ELF-1 (cell line): ENCODE data around the gene TELO2.
"Not testable (repeated sequence)": the region's sequence is repeated elsewhere in the genome, so short reads cannot be mapped to it uniquely, and the experiment has no call there.

ENCODE experiments used
- DNase-seq: peaks from one replicate; pipeline ENCODE4 v3.0.0-alpha.2; 2016; ENCODE audit warnings: low read depth, low spot score

Gene TELO2

DNA sequence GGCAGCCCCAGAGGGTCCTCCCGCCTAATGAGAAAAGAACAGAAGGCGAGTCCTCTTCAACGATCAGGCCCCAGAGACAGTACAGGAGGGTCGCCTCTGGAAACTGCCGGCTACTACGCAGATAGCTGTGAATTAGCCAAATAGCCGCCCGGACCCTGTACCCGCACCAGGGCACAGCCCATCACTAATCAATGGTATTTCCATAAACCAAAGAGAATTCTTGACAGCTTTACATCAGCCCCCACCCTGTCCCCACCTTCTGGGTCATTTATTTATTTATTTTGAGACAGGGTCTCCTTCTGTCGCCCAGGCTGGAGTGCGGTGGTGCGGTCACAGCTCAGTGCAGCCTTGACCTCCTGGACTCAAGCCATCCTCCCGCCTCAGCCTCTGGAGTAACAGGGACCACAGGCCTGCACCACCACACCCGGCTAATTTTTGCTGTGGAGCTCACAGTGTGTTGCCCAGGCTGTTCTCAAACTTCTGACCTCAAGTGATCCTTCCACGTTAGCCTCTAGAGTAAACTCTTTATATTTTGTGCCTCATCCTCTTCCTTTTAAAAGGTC, 17.5 kb upstream of the TELO2 start:
- DNase-seq = no peak

GRCh38 chr16:1477033-1477432, 16.1 kb upstream of the TELO2 start:
- no peak for DNase-seq

GRCh38 chr16:1478937-1479336, 14.2 kb upstream of the TELO2 start:
- not testable (repeated sequence) for DNase-seq

DNA sequence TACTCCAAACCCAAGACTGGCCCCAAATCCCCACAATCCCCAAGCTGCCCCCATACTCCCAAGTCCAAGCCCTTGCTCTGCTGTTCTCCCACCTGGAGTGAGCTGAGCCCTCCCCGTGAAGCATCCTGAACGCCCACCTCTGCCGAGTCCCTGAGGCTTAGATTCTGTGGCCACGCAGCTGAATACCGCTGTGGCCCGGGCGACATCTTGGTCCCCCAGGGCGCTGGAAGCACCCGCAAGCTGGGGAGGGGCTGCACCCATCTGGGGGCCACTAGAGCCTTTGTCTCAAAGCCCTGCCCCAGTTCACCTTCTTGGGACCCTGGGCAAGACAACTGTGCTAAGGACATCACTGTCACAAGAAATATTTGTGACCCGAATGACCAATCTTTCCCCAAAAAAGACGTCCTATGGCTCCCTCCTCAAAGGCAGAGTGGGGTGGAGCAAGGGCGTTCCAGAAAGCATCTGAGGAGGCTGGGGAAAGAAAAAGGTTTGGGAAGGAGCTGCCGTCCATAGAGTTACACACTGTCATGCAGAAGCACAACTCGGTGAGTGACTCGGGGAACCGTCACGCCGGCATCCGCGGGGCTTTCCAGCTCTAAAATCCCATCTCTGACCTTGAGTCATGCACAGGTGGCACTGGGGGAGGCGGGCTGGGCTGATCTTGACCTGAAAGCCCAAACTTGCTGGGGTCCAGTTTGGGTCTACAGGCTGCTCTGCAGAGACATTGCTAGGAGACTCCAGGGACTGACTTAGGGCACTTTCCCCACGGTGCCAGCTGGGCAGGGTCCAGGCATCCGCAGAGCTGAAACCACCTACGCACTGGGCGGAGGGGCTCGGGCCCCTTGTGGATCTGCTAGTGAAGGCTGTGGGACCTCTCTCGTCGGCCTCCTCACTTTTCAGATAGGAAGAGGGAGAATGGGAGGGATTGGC, 11.0 kb upstream of the TELO2 start:
- DNase-seq = no peak

- no peak for DNase-seq
Observed at GRCh38 chr16:1485847-1486496, 7.2 kb upstream of the TELO2 start.

GRCh38 chr16:1486551-1487390, 6.4 kb upstream of the TELO2 start:
- no peak for DNase-seq

- DNase-seq = no peak
Observed at GRCh38 chr16:1487395-1488053, 5.6 kb upstream of the TELO2 start.

- no peak for DNase-seq
Observed at GRCh38 chr16:1488054-1488601, 5.0 kb upstream of the TELO2 start.

DNA sequence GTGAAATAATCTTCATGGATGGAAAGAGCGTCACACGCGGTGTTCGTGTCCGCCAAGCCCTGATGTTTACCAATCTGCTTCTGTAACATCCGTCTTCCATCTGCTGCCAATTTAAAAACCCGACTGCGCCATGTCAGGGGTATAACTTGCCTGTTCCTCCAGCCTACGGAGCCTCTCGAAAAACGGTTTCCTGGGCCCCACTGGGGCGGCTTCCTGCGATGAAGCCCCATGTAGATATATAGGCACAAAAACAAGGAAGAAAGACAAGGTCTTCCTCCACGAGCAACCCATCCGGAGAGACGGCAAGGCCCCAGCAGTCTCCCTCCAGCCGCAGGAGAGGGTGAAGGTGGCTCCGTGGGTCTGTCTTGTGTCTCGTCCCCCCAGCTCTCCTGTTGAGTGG, 4.5 kb upstream of the TELO2 start, which contains the start of gene PTX4:
PTX4 (minus strand) TSS at position 326 of the 400 bp plus-strand sequence; CDS start at position 291, 35 bp downstream.
- no peak for DNase-seq

DNA sequence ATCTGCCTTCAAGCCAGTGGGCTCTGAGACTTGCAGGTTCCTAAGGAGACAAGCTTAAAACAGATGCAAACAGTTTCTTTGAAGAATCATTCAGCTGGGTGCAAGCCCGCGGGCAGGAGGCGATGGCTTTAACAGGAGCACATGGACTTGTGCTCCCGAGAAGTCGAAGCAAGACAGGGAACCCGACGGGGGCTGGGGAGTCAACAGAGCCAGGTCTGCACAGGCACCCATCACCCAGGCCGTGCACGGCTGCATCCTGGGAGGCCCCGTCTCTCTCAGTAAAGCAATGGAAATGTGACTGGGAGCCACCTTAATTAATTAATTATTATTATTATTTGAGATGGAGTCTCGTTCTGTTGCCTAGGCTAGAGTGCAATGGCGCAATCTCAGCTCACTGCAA, 4.1 kb upstream of the TELO2 start:
- DNase-seq = no peak

DNA sequence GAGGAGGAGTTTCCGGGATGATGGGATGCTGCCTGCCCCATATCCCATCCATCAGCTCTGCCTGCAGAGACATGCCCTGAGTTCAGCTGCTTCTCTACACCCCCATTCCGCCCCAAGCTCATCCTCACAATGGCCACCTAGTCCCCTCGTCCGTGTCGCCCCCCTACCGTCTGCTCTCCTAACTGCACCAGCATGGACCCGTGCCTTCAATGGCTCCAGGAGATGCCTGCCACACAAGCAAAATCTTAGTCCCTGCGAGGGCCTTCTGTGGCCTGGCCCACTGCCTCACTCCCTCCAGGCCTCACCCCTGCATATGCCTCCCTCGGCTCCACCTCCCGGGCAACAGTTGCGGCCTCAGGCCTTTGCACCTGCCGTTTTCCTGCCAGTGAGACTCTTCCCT, 1.8 kb upstream of the TELO2 start:
- DNase-seq = peak; percentile 23

DNA sequence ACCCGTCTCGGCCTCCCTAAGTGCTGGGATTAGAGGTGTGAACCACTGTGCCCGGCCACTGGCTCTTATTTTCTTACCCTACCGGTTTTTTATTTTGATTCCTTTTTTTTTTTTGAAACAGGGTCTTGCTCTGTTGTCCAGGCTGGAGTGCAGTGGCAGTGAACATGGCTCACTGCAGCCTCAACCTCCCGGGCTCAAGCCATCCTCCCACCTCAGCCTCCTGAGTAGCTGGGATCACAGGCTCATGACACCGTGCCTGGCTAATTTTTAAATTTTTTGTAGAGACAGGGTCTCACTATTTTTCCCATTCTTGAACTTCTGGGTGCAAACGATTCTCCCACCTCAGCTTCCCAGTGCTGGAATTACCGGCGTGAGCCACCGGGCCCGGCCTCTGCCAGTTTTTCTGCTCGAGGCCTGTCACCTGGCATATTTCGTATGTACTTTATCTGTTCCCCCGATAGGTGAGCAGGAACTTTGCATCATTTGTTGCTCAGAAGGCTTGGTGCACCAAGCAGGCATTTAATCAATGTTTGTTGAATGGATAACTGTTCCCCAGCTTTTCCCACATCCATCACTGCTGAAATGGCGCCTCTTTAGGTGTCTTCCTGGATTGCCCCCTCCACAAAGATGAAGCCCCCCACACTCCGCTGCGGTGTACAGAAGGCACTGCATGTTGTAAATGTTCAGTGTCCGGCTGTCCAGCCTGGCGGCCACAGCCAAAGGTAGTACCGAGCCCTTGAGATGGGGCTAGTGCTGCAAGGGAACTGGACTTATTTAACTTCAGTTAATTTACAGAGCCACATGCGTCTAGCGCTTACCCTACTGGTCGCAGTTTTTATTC, 858 bp upstream of the TELO2 start:
- DNase-seq = no peak

DNA sequence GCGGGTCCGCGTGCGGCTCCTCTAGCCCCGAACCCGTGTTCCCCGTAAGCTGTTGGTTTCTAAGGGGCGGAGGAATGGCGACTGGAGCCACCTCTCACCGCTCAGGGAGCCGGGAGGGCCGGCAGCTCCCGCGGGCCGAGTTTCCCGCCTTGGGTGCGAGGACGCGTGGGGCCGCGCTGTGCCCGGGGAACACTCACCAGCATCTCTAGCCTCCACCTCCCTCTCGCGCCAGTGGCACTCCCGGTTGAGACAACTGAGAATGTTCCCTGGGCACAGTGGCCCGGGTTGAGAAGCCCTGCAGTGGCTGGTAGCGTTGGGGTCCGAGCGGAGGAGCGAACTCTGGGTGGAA, 560 bp downstream of the TELO2 start:
- DNase-seq = peak; percentile 24

- DNase-seq = peak; percentile 70
Observed at GRCh38 chr16:1494129-1494640, 1.0 kb downstream of the TELO2 start.

DNA sequence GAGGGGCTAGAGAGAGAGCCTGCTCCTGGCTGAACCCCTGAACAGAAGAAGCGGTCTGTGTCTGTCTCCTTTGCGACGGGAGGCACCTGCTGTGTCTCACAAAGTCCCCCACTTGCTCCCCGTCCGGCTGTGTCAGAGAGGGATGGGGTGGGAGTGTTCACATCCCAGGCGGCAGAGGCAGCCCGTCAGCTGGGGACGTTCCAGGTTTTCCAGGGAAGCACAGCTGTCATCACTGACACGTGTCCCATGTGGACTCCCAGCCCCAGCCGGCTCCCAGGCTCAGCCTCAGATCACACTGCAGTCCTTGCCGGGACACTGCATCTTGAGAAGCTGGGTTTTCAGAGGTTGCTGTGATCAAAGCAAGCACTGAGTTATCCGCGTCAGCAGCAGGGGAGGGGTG, 1.6 kb downstream of the TELO2 start:
- DNase-seq = no peak

DNA sequence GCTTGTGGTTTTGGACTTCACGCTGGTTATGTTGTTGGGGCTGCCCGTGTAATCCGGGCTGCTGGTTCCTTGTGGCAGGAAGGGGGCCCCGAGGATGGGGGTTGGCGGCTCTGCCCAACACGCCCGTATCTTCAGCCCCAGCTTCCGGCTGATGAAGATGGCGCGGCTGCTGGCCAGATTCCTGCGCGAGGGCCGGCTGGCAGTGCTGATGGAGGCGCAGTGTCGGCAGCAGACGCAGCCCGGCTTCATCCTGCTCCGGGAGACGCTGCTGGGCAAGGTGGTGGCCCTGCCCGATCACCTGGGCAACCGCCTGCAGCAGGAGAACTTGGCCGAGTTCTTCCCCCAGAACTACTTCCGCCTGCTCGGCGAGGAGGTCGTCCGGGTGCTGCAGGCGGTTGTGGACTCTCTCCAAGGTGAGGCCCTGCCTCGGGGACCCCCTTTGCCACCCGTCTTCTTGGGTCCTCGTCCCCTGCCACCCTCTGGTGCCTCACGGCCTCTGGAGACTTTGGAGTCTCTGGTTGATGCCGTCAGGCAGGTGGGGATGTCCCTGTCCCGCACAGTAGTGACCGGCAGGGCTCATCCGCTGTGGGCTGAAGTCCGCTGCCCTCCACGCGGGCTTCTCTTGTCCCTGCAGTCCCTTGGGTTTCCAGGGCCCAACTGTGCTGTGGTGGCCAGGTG, 2.2 kb downstream of the TELO2 start:
- no peak for DNase-seq

DNA sequence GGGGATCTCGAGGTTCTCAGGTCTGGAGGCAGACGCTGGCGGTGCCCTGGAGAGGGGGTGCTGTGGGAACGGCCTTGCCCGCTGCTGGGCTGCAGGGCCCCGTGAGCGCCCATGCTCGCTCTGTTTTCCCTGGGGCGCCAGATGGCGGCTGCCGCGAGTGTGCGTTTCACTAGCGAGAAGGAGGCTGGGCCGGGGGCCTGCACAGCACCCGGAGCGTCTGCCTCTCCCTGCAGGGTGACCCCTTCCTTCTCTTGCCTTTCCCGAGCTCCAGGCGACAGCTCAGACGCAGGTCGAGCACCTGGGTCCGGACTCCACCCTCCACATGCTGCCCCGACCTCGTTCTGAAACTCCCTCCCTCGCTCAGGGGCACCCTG, 2.7 kb downstream of the TELO2 start:
- no peak for DNase-seq

DNA sequence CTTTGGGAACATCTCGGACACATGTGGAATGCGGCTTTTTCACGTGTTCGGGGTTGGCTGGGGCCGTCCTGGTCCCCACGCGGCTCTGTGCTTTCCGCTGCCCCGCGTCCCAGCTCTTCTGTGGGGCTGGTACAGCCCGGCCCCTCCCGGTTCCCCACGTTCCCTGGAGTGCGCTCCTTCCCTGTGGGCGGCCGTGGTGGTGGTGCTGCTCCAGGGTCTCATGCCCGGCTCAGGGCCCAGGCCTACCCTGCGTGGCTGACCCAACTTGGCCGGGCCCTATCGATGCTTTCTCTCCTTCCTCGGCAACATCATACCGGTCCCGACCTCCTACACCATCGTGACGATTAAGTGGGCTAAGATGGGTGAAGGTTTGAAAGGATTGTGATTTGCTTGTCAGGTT, 3.3 kb downstream of the TELO2 start:
- no peak for DNase-seq

DNA sequence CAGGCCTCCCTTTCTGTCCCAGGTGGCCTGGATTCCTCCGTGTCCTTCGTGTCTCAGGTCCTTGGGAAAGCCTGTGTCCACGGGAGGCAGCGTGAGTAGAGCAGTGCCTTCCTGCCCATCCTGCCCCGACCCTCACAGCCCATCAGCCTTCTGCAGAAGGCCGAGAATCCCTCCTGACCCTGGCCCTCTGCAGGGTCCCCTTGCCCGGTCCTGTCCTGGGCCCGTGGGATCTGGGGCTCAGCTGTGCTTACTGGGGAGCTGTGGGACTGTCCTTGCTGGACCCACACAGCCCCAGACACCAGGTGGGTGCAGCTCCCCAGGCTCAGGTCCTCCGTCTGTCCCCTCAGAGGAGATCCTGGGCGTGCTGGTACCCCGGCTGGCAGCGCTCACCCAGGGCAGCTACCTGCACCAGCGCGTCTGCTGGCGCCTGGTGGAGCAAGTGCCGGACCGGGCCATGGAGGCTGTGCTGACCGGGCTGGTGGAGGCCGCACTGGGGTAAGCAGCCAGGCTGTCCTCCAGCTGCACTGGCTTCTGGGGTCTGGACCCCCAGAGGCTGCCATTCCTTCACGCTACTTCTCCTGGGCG, 3.9 kb downstream of the TELO2 start:
- no peak for DNase-seq
